ENCODE results near the gene IGFLR1.

DNA sequence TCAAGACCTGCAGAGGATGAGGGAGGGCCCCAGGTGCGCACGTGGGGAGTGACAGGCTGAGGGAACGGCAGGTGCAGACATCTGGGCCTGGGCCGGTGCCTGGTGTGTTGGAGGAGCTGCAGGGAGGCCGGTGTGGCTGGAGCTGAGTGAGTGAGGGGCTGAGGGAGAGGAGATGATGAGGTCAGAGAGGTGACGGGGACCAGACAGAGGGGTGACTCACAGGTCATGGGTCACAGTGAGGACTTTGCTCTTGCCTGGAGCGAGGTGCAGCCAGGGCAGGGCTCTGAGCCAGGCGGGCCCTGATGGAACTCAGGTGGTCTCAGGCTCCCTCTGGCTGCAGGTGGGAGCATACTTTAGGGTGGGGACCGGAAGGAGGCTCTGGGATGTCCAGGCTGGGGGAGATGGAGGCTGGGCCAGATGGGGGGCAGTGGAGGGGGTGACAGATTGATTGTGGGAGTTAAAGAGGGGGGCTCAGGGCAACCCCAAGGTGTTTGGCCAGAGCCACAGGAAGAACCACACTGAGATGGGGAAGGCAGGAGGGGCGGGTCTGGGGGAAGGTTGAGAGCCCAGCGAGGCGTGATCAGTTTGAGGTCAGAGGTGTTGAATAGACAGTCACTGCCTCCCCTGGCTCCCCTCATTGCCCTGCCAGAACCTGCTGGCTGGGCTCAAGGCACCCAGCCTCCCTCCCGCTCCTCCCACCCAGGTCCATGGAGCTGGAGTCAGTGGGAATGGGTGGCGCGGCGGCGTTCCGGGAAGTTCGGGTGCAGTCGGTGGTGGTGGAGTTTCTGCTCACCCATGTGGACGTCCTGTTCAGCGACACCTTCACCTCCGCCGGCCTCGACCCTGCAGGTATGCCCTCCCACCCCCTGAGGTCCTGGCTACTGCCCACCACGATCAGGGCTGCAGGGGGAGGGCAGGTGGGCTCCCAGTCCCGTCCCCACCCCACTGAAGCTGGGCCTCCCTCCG, 41.5 kb upstream of the IGFLR1 start:
- TF ChIP-seq, protein P1, sequence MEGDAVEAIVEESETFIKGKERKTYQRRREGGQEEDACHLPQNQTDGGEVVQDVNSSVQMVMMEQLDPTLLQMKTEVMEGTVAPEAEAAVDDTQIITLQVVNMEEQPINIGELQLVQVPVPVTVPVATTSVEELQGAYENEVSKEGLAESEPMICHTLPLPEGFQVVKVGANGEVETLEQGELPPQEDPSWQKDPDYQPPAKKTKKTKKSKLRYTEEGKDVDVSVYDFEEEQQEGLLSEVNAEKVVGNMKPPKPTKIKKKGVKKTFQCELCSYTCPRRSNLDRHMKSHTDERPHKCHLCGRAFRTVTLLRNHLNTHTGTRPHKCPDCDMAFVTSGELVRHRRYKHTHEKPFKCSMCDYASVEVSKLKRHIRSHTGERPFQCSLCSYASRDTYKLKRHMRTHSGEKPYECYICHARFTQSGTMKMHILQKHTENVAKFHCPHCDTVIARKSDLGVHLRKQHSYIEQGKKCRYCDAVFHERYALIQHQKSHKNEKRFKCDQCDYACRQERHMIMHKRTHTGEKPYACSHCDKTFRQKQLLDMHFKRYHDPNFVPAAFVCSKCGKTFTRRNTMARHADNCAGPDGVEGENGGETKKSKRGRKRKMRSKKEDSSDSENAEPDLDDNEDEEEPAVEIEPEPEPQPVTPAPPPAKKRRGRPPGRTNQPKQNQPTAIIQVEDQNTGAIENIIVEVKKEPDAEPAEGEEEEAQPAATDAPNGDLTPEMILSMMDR (conservative IDR thresholded peaks at IDR 0.05) = no peak
- no peak for TF ChIP-seq ZFX (IDR thresholded peaks at IDR 0.05)

All from C4-2B (cell line).